ENCODE measurements around the gene BDH1. TPM values are rescaled to one million over a fixed set of nuclear protein-coding genes. Genes with fewer than 3 reads are reported as not detected.

BDH1 gene
- polyA plus RNA-seq, 1 of the 3 experiments (the other 2 are of a cell fraction) = 19.8 TPM

GRCh38 chr3:197463279-197463678, 92.5 kb downstream of the BDH1 start:
- Histone ChIP-seq H3K27ac (ENCODE audit: low read depth in 2 of 2, low read length in 1 of 2) (peak overlapping the region; percentile 47 to 50; a peak in 3 of 4 replicates), H3K4me2 (no peak overlapping the region), H2AFZ (ENCODE audit: low read depth) (no peak overlapping the region), H3K4me1 (ENCODE audit: control insufficient read depth in 1 of 2, insufficient read depth in 2 of 2, low read depth in 1 of 2, low read length in 1 of 2) (peaks cover 24 to 35% of the 10 kb centered on the region in 2 experiments), H3K9ac (no peak overlapping the region), H4K20me1 (ENCODE audit: insufficient read depth) (no peaks in the 10 kb centered on the region), H3K36me3 (replicated peaks in 1 of 2; ENCODE audit: control insufficient read depth in 1 of 2, insufficient read depth in 2 of 2, low read length in 1 of 2) (no peaks in the 10 kb centered on the region), H3K79me2 (ENCODE audit: insufficient read depth) (no peaks in the 10 kb centered on the region), H3K9me3 (no peaks in the 10 kb centered on the region), H3K9me2 (no peaks in the 10 kb centered on the region), H3F3A (replicated peaks; ENCODE audit: insufficient read depth) (peaks cover 32% of the 10 kb centered on the region), H3K27me3 (ENCODE audit: insufficient read depth) (no peaks in the 10 kb centered on the region), H3K4me3 (ENCODE audit: low read depth in 2 of 2, low read length in 1 of 2) (no peak overlapping the region)
- DNase-seq = no peak
- ChIA-PET CTCF (interaction anchor here (0.8 to 1.5 kb wide), 4 partner anchors 9 to 207 kb away, joined by 3 to 4 read pairs (median 3); no protein-coding TSS in a partner anchor), POLR2A (no interaction called here)
- WGBS (ENCODE audit: low lambda C conversion rate) = 52% methylated on average over 3 of the region's 3 CpGs
- TF ChIP-seq RXRA (IDR thresholded peaks at IDR 0.05; ENCODE audit: borderline replicate concordance, low read depth) = no peak

- no peaks in the 10 kb centered on the region for H4K20me1 ChIP-seq (ENCODE audit: insufficient read depth)
- no peaks in the 10 kb centered on the region for H3K36me3 ChIP-seq (replicated peaks in 1 of 2; ENCODE audit: control insufficient read depth in 1 of 2, insufficient read depth in 2 of 2, low read length in 1 of 2)
- H3K27me3 ChIP-seq (ENCODE audit: insufficient read depth) = no peaks in the 10 kb centered on the region
- peaks cover 21 to 35% of the 10 kb centered on the region in 2 experiments for H3K4me1 ChIP-seq (ENCODE audit: control insufficient read depth in 1 of 2, insufficient read depth in 2 of 2, low read depth in 1 of 2, low read length in 1 of 2)
- CTCF ChIA-PET = interaction anchor here (0.8 to 1.5 kb wide), 4 partner anchors 10 to 206 kb away, joined by 3 to 4 read pairs (median 3); no protein-coding TSS in a partner anchor
- TF ChIP-seq NRF1 (IDR thresholded peaks at IDR 0.05; ENCODE audit: low read depth, low read length) (no peak), YY1 (IDR thresholded peaks at IDR 0.05; ENCODE audit: low read depth) (no peak), RXRA (IDR thresholded peaks at IDR 0.05; ENCODE audit: borderline replicate concordance, low read depth) (no peak), RCOR1 (IDR thresholded peaks at IDR 0.05; ENCODE audit: low read length) (no peak), MAX (IDR thresholded peaks at IDR 0.05; ENCODE audit: low read depth) (no peak), MEF2A (IDR thresholded peaks at IDR 0.05; ENCODE audit: borderline replicate concordance, low read depth) (no peak), FOXM1 (IDR thresholded peaks at IDR 0.05; ENCODE audit: low read depth) (no peak), GABPA (IDR thresholded peaks at IDR 0.05; ENCODE audit: low read depth) (no peak), SMC3 (IDR thresholded peaks at IDR 0.05; ENCODE audit: low read depth, low read length) (no peak), SIN3A (IDR thresholded peaks at IDR 0.05; ENCODE audit: borderline replicate concordance, low read depth, low read length) (no peak), REST (IDR thresholded peaks at IDR 0.05; ENCODE audit: low read depth, low read length) (no peak), MXI1 (IDR thresholded peaks at IDR 0.05; ENCODE audit: low read depth, low read length) (no peak), CTCF (IDR thresholded peaks at IDR 0.05) (no peak)
- no peak for DNase-seq
- no peak overlapping the region for H3K4me3 ChIP-seq (ENCODE audit: low read depth in 2 of 2, low read length in 1 of 2)
- H2AFZ ChIP-seq (ENCODE audit: low read depth) = no peak overlapping the region
- H3K9me2 ChIP-seq = no peaks in the 10 kb centered on the region
- H3K9ac ChIP-seq = no peak overlapping the region
- H3K9me3 ChIP-seq = no peaks in the 10 kb centered on the region
- 99% methylated on average over 7 of the region's 7 CpGs for WGBS (ENCODE audit: low lambda C conversion rate)
- peak overlapping the region; percentile 41 to 47; a peak in 2 of 4 replicates for H3K27ac ChIP-seq (ENCODE audit: low read depth in 2 of 2, low read length in 1 of 2)
- no peak overlapping the region for H3K4me2 ChIP-seq
- POLR2A ChIA-PET = no interaction called here
- H3F3A ChIP-seq (replicated peaks; ENCODE audit: insufficient read depth) = peaks cover 30% of the 10 kb centered on the region
- no peaks in the 10 kb centered on the region for H3K79me2 ChIP-seq (ENCODE audit: insufficient read depth)
These were observed 93.0 kb downstream of the BDH1 start for GRCh38 chr3:197462808-197463207.

Measured in SK-N-SH (cell line).